MG63 (cell line): Measurements from ENCODE around the gene SLC9B1. TPM values are rescaled to one million over a fixed set of nuclear protein-coding genes. Genes with fewer than 3 reads are reported as not detected.

ENCODE experiments used
- DNase-seq: peaks from one replicate; pipeline ENCODE4 v3.0.0-alpha.2; 2020
- H3K27me3 ChIP-seq: fragments of 250-450 bp; sonication (Bioruptor Pico); 2 replicates; pipeline ENCODE4 v1.5.1; 2020; ENCODE audit warnings: mild to moderate bottlenecking, moderate library complexity
- H3K36me3 ChIP-seq: fragments of 250-450 bp; sonication (Bioruptor Pico); 2 replicates; pipeline ENCODE4 v1.5.1; 2020; ENCODE audit warnings: mild to moderate bottlenecking, moderate library complexity
- H3K4me3 ChIP-seq: fragments of 250-450 bp; sonication (Bioruptor Pico); 2 replicates; pipeline ENCODE4 v1.5.1; 2020; ENCODE audit warnings: mild to moderate bottlenecking, moderate library complexity
- H3K9me3 ChIP-seq: fragments of 250-450 bp; sonication (Bioruptor Pico); 2 replicates; pipeline ENCODE4 v1.5.1; 2020; ENCODE audit warnings: mild to moderate bottlenecking, moderate library complexity
- total RNA-seq: library from RNA; depleted of rRNA; stranded (reverse); fragments of >200 nt; shearing (Covaris generic); gene quantifications from 2 replicates; pipeline ENCODE4 v1.2.3, GENCODE V29; 2014; ENCODE audit warnings: low replicate concordance; rRNA removed

Gene SLC9B1, protein sequence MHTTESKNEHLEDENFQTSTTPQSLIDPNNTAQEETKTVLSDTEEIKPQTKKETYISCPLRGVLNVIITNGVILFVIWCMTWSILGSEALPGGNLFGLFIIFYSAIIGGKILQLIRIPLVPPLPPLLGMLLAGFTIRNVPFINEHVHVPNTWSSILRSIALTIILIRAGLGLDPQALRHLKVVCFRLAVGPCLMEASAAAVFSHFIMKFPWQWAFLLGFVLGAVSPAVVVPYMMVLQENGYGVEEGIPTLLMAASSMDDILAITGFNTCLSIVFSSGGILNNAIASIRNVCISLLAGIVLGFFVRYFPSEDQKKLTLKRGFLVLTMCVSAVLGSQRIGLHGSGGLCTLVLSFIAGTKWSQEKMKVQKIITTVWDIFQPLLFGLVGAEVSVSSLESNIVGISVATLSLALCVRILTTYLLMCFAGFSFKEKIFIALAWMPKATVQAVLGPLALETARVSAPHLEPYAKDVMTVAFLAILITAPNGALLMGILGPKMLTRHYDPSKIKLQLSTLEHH
- 1.5 and 2.3 TPM in 2 replicates for total RNA-seq

DNA sequence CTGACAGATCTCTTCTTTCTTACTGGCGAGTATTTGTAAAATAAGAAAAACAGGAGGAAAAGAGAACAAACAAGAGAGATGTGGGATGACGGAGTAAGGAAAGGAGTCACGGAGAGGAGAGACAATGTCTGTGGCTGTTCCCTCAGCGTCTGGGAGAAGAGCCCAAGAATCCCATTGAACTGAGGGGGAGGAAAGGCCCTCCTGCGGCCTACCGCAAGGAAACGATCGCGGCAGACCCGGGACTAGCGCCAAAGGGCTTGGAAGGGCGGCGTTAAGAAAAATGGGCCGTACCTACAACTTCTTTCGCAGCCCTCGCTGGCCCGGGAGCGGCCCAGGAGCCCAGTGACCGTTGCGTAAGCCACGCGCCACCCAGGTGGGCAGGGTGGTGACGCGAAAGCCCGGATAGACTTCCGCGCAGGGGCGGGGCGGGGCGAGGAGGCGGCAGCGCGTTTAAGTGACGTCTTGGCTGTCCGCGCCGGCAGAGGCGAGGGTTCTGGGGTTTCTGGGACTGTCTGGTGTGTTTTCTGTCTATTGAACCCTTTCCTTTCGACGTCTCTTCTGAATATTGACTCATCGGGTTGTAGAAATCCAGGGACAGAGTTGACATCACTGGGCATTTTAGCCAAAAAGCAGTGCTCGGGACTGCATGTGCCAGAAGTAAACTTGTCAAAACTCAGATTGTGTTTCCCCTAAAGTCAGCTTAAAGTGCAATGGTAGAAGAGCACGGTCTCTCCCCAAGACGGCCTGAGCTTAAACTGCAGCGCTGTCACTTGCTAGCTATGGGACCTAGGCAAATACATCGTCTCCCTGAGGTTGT lies at the start of gene SLC9B1:
SLC9B1 (minus strand) TSS at position 398 of the 817 bp plus-strand sequence. CDS start 27,994 bp downstream, outside the sequence.
- Histone ChIP-seq H3K36me3 (no peaks in the 10 kb centered on the region), H3K4me3 (peak within 1 kb of the TSS; percentile 54), H3K27me3 (no peaks in the 10 kb centered on the region), H3K9me3 (no peaks in the 10 kb centered on the region)
- DNase-seq: peak; percentile 93

DNA sequence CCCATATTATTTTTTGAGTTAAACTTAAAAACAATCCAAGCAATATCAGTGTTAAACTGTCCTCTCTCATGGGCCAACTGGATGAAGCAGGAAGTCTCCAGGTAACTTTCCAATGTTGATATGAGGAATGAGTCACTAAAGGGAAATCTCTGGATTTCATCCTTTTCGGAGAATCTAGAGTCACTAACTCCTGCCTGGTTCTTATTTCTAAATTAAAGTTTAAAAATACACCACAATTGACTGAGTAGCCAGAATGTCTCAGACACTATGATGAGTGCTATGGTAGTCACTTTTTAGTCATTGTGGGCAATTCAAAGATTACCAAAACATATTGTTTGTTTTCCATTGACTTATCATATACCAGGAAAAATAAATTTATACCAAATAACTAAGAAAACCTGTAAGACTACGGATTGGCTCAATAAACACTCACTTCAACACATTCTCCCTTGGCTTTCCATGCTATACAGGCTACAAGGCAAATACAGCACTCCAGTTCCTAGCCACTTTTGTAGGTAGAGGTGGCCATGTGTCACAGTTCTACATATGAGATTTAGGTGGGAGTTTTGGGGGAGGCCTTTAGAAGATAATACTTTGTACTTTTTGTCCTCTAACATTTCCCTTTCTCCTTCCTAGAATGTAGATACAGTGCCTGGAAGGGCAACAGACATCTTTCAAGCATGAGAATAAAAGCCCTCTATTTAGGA lies 48.5 kb upstream of the SLC9B1 start:
- Histone ChIP-seq H3K9me3 (no peaks in the 10 kb centered on the region), H3K27me3 (no peaks in the 10 kb centered on the region), H3K4me3 (no peak overlapping the region), H3K36me3 (no peaks in the 10 kb centered on the region; the same call in 1 of the 2 replicates)
- no peak for DNase-seq

DNA sequence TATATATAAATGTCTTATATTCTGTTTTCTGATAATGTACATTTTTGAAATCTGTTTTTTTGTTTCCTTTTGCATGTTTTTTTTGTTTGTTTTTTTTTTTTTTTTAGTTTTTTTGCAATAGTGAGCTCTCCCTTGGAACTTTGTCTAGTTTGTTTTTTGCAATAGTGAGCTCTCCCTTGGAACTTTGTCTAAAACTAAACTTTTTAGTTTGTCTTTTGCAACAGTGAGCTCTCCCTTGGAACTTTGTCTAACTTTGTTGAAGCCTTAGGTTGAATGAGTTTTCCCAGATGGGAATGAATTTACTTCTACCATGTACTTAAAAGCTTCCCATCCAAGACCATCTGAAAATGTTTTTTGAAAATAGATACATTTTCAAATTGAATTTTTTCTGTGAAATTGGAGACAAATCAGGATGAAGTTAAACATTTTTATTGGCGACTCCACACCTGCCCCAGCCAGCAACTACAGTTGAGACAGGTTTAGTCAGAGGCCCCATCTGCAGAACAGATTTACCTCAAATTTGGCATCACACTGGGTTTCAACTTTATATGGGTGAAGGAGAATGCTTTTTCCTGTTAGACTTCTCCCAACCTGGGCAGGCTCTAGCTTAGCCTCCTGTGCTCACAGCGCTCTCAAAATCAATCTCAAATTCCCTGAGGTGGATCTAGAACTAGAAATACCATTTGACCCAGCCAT lies 41.1 kb upstream of the SLC9B1 start:
- no peak for DNase-seq
- H3K9me3 ChIP-seq: no peaks in the 10 kb centered on the region

DNA sequence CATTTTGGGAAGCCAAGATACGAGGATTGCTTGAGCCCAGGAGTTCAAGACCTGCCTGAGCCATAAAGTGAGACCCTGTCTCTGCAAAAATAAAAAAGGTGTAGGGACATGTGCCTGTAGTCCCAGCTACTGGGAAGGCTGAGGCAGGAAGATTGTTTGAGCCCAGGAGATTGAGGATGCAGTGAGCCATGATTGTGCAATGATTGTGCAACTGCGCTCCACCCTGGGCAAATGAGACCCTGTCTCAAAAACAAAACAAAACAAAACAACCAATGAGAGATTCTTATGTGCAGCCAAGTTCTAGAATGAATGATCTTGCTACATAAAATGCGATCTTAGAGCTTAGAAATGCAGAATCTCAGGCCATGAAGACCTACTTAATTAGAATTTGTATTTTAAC lies 34.5 kb upstream of the SLC9B1 start:
- DNase-seq: no peak
- no peak overlapping the region for H3K4me3 ChIP-seq
- H3K36me3 ChIP-seq: no peaks in the 10 kb centered on the region
- no peaks in the 10 kb centered on the region for H3K9me3 ChIP-seq
- H3K27me3 ChIP-seq: no peaks in the 10 kb centered on the region

More for the DNA sequence above, 41.1 kb upstream of the SLC9B1 start:
- Histone ChIP-seq H3K4me3 (no peak overlapping the region), H3K27me3 (no peaks in the 10 kb centered on the region), H3K36me3 (no peaks in the 10 kb centered on the region)

DNA sequence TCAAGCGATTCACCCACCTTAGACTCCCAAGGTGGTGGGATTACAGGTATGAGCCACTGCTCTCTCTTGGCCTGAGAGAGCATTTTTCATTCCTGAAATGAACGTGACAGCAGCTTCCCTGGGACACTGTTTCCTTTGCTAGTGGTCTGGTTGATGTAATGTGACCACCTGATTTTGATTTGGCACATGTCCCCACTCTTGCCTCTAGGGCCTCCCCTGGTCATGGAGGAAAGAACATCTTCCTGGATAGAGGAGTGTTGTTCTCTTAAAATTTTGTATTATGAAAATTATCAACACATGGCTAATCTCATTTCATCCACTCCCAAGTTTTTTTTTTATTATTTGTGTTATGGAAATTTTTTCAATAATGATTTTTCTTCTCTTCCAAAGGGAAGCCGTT lies 33.3 kb upstream of the SLC9B1 start:
- H3K36me3 ChIP-seq: no peaks in the 10 kb centered on the region
- no peaks in the 10 kb centered on the region for H3K27me3 ChIP-seq
- H3K9me3 ChIP-seq: no peaks in the 10 kb centered on the region
- H3K4me3 ChIP-seq: no peak overlapping the region
- DNase-seq: no peak

DNA sequence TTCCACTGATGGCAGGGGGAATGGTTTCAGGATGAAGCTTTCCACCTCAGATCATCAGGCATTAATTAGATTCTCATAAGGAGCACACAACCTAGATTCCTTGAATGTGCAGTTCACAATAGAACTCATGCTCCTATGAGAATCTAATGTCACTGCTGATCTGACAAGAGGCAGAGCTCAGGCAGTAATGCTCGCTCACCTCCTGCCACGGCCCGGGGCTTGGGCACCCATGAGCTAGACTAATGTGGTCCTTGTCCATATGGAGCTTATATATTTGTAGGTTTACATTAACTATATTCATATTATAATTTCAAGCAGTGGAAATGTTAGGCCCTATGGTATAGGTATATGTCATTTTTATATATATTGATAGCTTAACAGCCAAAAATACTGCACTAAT lies 32.6 kb upstream of the SLC9B1 start:
- H3K27me3 ChIP-seq: no peaks in the 10 kb centered on the region

DNA sequence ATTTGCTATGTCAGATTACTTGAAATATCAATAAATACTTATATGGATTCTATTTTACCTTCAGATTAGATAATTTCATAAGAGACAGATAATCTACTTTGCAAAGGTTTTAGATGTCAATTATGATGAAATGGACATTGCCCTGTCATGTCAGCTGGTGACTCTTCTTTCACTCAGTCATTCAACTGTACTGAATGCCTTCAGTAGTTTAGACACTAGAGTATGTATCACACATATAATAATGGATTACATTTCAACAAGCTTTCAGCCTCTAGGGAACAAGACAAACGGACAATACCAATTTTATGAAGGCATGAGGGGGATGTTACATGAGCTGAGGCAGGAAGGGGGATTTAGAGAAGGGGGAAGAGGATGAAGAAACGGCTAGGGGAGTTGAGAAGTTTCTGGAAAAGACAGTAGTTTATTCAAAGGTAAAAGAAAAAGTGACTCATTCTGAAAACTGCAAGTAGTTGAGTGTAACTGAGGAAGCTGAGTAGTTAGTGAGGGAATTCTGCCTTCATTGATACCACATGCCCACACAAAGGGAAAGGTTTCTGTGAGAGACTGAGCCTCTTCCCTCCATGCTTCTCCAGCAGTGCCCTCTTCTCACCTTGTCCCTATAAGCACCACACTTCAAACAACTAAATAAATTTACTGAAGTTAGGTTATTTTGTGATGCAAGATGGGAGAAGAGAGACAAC lies 31.4 kb upstream of the SLC9B1 start:
- no peaks in the 10 kb centered on the region for H3K27me3 ChIP-seq
- no peaks in the 10 kb centered on the region for H3K9me3 ChIP-seq
- H3K4me3 ChIP-seq: no peak overlapping the region
- no peak for DNase-seq
- peaks cover 3% of the 10 kb centered on the region; the same call in 1 of the 2 replicates for H3K36me3 ChIP-seq

More for the DNA sequence above, 32.6 kb upstream of the SLC9B1 start:
- no peaks in the 10 kb centered on the region for H3K36me3 ChIP-seq
- H3K9me3 ChIP-seq: no peaks in the 10 kb centered on the region
- no peak overlapping the region for H3K4me3 ChIP-seq
- no peak for DNase-seq

DNA sequence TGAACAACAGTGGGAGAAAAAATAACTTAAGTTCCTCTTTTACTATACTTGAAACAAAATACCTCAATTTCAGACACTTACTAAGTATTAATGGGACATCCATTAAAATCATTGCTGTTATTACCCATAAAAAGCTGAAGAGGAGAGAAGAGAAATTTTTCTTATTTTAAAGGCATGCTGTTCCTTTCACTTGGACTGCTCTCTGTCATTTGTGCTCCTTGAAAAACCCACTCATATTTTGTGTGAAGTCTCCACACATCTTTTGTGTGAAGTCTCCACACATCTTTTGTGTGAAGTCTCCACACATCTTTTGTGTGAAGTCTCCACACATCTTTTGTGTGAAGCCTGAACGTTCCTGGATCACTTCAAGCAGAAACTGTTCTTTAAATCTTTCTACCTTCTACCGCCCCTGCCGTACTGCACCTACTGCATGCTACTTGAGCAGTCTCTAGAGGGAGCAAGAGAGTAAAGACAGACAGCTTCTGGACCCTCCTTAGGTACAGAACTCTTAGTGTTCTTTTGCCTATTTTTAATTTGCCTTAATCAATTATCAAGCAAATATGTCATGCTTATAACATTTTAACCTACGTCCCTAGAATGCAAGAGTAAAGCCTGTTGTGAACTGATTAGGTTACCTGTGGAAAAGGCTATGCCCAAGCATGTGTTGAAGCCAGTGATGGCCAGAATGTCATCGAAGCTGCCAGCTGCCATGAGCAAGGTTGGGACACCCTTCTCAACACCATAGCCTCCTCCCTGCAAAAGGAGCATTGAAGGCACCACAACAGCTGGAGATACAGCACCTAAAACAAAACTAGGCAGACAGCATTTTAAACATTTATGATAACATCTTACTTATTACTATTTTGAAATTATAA lies 27.1 kb upstream of the SLC9B1 start:
- no peaks in the 10 kb centered on the region for H3K9me3 ChIP-seq
- peaks cover 3% of the 10 kb centered on the region; the same call in 1 of the 2 replicates for H3K36me3 ChIP-seq
- no peak for DNase-seq
- H3K4me3 ChIP-seq: no peak overlapping the region
- H3K27me3 ChIP-seq: no peaks in the 10 kb centered on the region

DNA sequence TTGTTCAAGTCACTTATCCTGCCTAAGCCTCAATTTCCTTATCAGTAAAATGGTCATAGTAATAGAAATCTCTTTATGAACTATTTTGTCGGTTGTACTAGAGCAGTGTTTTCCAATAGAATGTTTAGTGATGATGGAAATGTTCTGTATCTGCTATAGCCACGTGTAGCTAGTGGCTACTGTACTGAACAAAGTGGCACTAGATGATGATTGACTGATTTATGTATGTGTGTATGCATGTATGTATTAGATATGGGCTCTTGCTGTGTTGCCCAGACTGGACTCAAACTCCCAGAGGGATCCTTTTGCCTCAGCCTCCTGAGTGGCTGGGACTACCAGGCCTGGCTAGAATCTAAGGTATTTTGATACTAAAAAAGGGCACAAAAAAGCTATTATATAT lies 24.7 kb upstream of the SLC9B1 start:
- no peak for DNase-seq
- Histone ChIP-seq H3K9me3 (no peaks in the 10 kb centered on the region), H3K36me3 (peaks cover 3% of the 10 kb centered on the region; the same call in 1 of the 2 replicates), H3K4me3 (no peak overlapping the region), H3K27me3 (no peaks in the 10 kb centered on the region)

DNA sequence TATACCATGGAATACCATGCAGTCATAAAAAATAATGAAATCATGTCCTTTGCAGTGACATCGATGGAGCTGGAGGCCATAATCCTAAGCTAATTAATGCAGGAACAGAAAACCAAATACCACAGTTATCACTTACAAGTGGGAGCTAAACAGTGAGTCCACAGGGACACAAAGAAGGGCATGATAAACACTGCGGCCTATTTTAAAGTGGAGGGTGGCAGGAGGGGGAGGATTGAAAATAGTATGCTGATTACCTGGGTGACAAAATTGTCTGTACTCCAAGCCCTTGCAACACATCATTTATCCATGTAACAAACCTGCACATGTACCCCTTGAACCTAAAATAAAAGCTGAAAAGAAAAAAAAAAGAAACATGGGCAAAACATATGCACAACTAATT lies 16.7 kb upstream of the SLC9B1 start:
- DNase-seq: no peak
- Histone ChIP-seq H3K36me3 (no peaks in the 10 kb centered on the region), H3K4me3 (no peak overlapping the region), H3K9me3 (no peaks in the 10 kb centered on the region), H3K27me3 (no peaks in the 10 kb centered on the region)

DNA sequence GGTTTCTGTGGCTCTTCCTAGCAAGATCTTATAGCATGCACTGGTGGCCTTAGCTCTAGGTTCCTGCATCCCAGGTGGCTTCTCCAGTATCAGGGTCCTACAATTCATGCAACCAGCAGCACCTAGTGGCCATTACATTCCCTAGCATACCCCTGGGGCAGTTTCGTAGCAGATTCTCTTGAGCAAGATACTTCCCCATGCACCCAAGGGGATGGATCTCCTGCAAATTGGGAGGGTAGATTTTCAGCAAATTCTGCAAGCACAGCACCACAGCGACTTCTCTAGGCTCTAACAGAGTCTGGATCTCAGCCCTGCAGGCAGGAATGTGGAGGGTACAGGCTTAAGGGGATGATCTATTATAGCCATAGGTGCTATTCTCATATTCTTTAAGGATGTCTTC lies 13.1 kb upstream of the SLC9B1 start:
- DNase-seq: no peak
- Histone ChIP-seq H3K9me3 (no peaks in the 10 kb centered on the region), H3K36me3 (no peaks in the 10 kb centered on the region), H3K4me3 (no peak overlapping the region), H3K27me3 (no peaks in the 10 kb centered on the region)

DNA sequence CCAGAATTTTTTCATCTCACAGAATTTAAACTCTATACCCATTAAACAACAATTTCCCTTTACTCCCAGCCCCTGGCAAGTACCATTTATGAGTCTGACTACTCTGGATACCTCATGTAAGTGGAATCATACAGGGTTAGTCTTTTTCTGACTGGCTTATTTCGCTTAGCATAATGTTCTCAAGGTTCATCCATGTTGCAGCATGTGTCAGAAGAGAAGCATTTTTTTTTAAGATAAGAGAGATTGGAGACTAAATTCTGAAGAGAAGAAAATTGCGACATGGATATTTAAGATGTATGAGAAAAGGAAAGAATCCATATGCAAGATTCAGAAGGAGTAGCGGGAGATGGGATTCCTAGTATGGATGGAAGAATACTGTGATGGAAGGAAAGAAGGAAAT lies 11.3 kb upstream of the SLC9B1 start:
- no peak overlapping the region for H3K4me3 ChIP-seq
- H3K9me3 ChIP-seq: no peaks in the 10 kb centered on the region
- H3K27me3 ChIP-seq: no peaks in the 10 kb centered on the region
- DNase-seq: no peak
- H3K36me3 ChIP-seq: no peaks in the 10 kb centered on the region

DNA sequence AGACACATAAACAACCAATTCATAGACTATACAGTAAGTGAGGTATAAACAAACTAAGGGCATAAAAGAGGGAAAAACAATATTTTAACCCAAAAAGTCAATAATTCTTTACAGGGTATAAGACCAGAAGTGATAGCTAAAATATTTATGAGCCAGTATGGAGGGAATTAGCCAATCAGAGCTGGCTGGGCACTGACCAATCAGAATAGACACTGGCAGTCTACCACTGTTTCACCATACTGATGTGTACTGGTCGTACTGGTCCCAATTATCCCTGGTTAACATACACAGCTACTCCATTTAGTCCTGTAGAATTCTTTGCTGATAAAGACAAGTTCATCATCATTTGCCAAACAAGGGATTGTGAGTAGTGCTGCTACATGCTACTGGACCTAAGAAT lies 9.8 kb upstream of the SLC9B1 start:
- DNase-seq: no peak
- no peaks in the 10 kb centered on the region for H3K36me3 ChIP-seq
- H3K9me3 ChIP-seq: no peaks in the 10 kb centered on the region
- no peak overlapping the region for H3K4me3 ChIP-seq
- H3K27me3 ChIP-seq: no peaks in the 10 kb centered on the region

DNA sequence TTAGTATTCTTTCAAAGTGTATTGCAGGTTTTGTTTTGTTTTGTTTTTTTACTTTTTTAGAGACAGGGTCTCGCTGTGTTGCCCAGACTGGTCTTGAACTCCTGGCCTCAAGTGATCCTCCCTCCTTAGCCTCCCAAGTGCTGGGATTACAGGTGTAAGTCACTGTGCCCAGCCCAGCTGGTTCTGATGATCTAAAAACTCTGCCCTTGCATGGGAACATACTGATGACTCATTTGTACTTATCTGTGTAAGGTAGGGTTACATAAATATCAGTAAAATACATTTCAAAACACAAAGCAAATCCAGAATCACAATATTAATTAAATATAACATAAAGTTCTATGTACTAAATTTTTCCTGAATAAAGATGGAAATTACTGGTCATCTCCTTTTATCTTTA lies 7.4 kb upstream of the SLC9B1 start:
- no peak for DNase-seq
- H3K4me3 ChIP-seq: no peak overlapping the region
- H3K9me3 ChIP-seq: no peaks in the 10 kb centered on the region
- H3K27me3 ChIP-seq: no peaks in the 10 kb centered on the region
- H3K36me3 ChIP-seq: no peaks in the 10 kb centered on the region

DNA sequence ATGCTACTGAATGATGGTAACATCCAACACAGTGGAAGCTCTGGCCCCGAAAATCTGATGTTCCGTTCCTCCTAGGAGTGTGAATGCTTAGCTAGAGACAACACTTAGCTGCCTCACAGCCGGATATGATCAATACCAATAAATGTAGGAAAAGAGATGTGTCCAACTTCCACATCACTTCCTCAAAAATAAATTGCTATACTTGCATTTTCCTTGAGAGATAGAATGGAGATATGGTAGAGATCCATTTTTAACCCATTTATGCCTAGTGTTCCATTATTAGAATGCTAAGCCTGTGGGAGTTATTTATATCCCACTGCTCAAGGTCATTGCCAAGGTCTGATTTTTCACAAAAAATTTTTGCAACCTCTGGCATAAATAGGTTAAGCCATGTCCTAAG lies 5.5 kb upstream of the SLC9B1 start:
- H3K9me3 ChIP-seq: no peaks in the 10 kb centered on the region
- no peaks in the 10 kb centered on the region for H3K27me3 ChIP-seq
- no peak for DNase-seq
- no peak overlapping the region for H3K4me3 ChIP-seq
- no peaks in the 10 kb centered on the region for H3K36me3 ChIP-seq
